ENCODE data around the gene SLC2A5. TPM values are rescaled to one million over a fixed set of nuclear protein-coding genes. Genes with fewer than 3 reads are reported as not detected.

Gene SLC2A5
- total RNA-seq, 2 experiments from 2014 or later: not detected

GRCh38 chr1:9062846-9063245 lies 6.6 kb downstream of the SLC2A5 start:
- Mint-ChIP-seq H3K4me3 (no peak overlapping the region), H3K9me3 (no peaks in the 10 kb centered on the region), H3K36me3 (ENCODE audit: low read depth) (no peaks in the 10 kb centered on the region), H3K27me3 (no peaks in the 10 kb centered on the region), H3K4me1 (ENCODE audit: low read depth) (no peaks in the 10 kb centered on the region), H3K27ac (no peak overlapping the region)
- TF ChIP-seq, protein P1, sequence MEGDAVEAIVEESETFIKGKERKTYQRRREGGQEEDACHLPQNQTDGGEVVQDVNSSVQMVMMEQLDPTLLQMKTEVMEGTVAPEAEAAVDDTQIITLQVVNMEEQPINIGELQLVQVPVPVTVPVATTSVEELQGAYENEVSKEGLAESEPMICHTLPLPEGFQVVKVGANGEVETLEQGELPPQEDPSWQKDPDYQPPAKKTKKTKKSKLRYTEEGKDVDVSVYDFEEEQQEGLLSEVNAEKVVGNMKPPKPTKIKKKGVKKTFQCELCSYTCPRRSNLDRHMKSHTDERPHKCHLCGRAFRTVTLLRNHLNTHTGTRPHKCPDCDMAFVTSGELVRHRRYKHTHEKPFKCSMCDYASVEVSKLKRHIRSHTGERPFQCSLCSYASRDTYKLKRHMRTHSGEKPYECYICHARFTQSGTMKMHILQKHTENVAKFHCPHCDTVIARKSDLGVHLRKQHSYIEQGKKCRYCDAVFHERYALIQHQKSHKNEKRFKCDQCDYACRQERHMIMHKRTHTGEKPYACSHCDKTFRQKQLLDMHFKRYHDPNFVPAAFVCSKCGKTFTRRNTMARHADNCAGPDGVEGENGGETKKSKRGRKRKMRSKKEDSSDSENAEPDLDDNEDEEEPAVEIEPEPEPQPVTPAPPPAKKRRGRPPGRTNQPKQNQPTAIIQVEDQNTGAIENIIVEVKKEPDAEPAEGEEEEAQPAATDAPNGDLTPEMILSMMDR (IDR thresholded peaks at IDR 0.05): no peak
- POLR2A ChIA-PET: no interaction called here
- ATAC-seq: no peak
- CTCF ChIA-PET: interaction anchor here (1.5 kb wide), 1 partner anchor 79 kb away, joined by 3 read pairs; no protein-coding TSS in a partner anchor
- DNase-seq: no peak
- intact Hi-C loops (cut with micrococcal nuclease): no loop called here

DNA sequence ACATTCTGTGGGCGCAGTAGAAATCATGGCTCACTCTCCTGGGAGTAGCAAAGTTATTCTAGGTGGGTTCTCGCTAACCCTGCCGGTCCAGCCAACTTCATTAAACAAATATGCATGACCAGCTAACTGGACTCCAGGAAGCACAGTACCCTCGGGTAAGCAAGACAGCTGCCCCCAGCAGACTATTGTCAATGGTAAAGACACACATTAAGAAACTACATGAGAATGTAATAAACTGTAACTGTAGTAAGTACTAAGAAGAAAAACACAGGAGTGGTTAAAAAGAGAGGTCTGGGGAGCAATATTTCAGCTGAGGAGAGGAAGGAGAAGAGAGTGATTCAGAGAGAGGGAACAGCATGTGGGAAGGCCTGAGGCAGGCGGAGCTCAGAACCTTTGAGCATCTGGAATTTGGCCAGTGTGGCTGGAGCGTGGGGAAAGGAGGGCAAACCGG lies 7.4 kb downstream of the SLC2A5 start:
- CTCF ChIA-PET: no interaction called here
- intact Hi-C loops (cut with micrococcal nuclease): no loop called here

DNA sequence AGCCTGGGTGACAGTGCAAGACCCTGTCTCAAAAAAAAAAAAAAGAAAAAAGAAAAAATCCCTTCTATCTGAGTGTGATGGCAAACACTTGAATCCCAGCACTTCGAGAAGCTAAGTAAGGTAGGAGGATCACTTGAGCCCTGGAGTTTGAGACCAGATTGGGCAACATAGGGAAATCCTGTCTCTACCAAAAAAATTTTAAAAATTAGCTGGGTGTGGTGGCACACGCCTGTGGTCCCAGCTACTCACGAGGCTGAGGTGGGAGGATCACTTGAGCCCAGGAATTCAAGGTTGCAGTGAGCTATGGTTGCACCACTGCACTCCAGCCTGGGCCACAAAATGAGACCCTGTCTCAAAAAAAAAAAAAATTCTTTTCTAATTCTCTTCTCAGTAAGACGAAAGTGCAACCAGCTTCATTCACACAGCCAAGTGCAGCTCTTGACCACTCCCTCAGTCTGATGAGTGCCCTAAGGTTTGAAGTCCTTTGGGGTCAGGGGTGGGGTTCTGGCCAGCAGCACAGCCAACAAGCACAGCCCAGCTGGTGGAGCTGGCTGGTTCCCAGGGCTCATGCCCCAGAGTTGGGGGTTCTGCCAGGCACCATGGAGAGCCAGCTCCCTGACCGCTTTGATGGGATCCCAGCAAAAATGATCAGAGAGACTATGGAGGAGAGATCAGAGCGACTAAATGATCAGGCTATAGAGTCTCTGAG lies 8.0 kb downstream of the SLC2A5 start:
- POLR2A ChIA-PET: interaction anchor here (1.1 kb wide), 1 partner anchor 101 kb away, joined by 3 read pairs; no protein-coding TSS in a partner anchor
- no peak for ATAC-seq
- CTCF ChIA-PET: no interaction called here

More for the DNA sequence above, 7.4 kb downstream of the SLC2A5 start:
- ATAC-seq (no peak), DNase-seq (no peak)
- no peaks in the 10 kb centered on the region for H3K27me3 Mint-ChIP-seq
- H3K4me1 Mint-ChIP-seq (ENCODE audit: low read depth): no peaks in the 10 kb centered on the region
- no peaks in the 10 kb centered on the region for H3K9me3 Mint-ChIP-seq
- POLR2A ChIA-PET: no interaction called here
- no peaks in the 10 kb centered on the region for H3K36me3 Mint-ChIP-seq (ENCODE audit: low read depth)
- no peak overlapping the region for H3K27ac Mint-ChIP-seq
- no peak overlapping the region for H3K4me3 Mint-ChIP-seq
- TF ChIP-seq, protein P1 (IDR thresholded peaks at IDR 0.05): no peak

GRCh38 chr1:9059891-9060744 lies 9.3 kb downstream of the SLC2A5 start:
- Mint-ChIP-seq H3K9me3 (no peaks in the 10 kb centered on the region), H3K27ac (no peak overlapping the region), H3K36me3 (ENCODE audit: low read depth) (no peaks in the 10 kb centered on the region), H3K27me3 (no peaks in the 10 kb centered on the region), H3K4me3 (no peak overlapping the region), H3K4me1 (ENCODE audit: low read depth) (no peaks in the 10 kb centered on the region)
- intact Hi-C loops (cut with micrococcal nuclease): no loop called here
- ChIA-PET POLR2A (no interaction called here), CTCF (no interaction called here)
- TF ChIP-seq, protein P1 (IDR thresholded peaks at IDR 0.05): no peak
- ATAC-seq (no peak), DNase-seq (no peak)

More for the DNA sequence above, 8.0 kb downstream of the SLC2A5 start:
- H3K27me3 Mint-ChIP-seq: no peaks in the 10 kb centered on the region
- no peaks in the 10 kb centered on the region for H3K4me1 Mint-ChIP-seq (ENCODE audit: low read depth)
- H3K9me3 Mint-ChIP-seq: no peaks in the 10 kb centered on the region
- no peak overlapping the region for H3K4me3 Mint-ChIP-seq
- intact Hi-C loops (cut with micrococcal nuclease): no loop called here
- no peak overlapping the region for H3K27ac Mint-ChIP-seq
- TF ChIP-seq, protein P1 (IDR thresholded peaks at IDR 0.05): no peak
- no peaks in the 10 kb centered on the region for H3K36me3 Mint-ChIP-seq (ENCODE audit: low read depth)
- no peak for DNase-seq

DNA sequence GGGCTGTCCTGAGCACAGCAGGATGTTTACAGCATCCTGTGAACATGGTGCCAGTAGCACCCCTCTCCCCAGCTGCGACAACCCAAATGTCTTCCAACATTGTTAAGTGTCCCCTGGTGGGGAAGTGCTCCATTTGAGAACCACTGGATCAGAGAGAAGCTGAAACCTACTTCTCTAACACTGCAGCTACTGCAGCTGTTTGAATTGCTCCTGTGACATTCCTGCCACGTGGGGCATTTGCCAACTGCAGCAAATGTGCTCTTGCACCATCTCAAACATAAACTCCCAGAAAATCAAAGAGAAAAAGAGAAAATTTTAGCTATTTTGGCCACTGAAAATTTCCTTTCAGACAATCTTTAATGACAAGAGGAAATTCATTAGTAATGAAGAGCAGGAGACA lies 11.0 kb downstream of the SLC2A5 start:
- Mint-ChIP-seq H3K36me3 (ENCODE audit: low read depth) (no peaks in the 10 kb centered on the region), H3K9me3 (no peaks in the 10 kb centered on the region), H3K4me1 (ENCODE audit: low read depth) (no peaks in the 10 kb centered on the region), H3K27ac (no peak overlapping the region), H3K27me3 (no peaks in the 10 kb centered on the region), H3K4me3 (no peak overlapping the region)
- TF ChIP-seq, protein P1 (IDR thresholded peaks at IDR 0.05): no peak
- DNase-seq (no peak), ATAC-seq (no peak)
- POLR2A ChIA-PET: no interaction called here
- intact Hi-C loops (cut with micrococcal nuclease): no loop called here
- CTCF ChIA-PET: interaction anchor here (0.7 to 1.2 kb wide), 5 partner anchors 10 to 84 kb away, joined by 3 to 5 read pairs (median 3); no protein-coding TSS in a partner anchor
